Sigmoid colon (tissue), 4 donors: ENCODE measurements around the gene HPX.

ENCODE experiments used
- CTCF ChIP-seq, 4 experiments: fragments of 450-650 bp in 3 of 4; fragments of 200-600 bp in 1 of 4; IDR thresholded peaks; one replicate each; pipeline ENCODE4 v1.5.1; 2016 to 2019; ENCODE audit warnings: antibody characterized with exemption in 4 of 4, mild to moderate bottlenecking in 3 of 4, moderate library complexity in 2 of 4
- EP300 ChIP-seq, 4 donors: sonication (generic); formaldehyde crosslinking; IDR thresholded peaks; one replicate each; pipeline ENCODE4 v1.6.1; 2017; ENCODE audit warnings: antibody characterized with exemption in 4 of 4
- POLR2A ChIP-seq, 2 donors: fragments of 450-650 bp; IDR thresholded peaks; one replicate each; pipeline ENCODE4 v1.6.1; 2016; ENCODE audit warnings: antibody characterized with exemption in 2 of 2, mild to moderate bottlenecking in 2 of 2, moderate library complexity in 2 of 2

GRCh38 chr11:6472934-6473333 lies 32.1 kb upstream of the HPX start:
- TF ChIP-seq POLR2A (IDR thresholded peaks at IDR 0.05): no peak
- no peak for TF ChIP-seq EP300 (IDR thresholded peaks at IDR 0.05)
- no peak for TF ChIP-seq CTCF (IDR thresholded peaks at IDR 0.05)
